Suprapubic skin (tissue), 4 donors: ENCODE data around the gene EPHA6. TPM values are rescaled to one million over a fixed set of nuclear protein-coding genes. Genes with fewer than 3 reads are reported as not detected.

Source experiments
- DNase-seq, 2 donors: peaks; one replicate each; pipeline ENCODE4 v3.0.0-alpha.2; 2019; ENCODE audit warnings: low spot score in 2 of 2
- H3K27ac ChIP-seq: fragments of 200-600 bp; sonication (generic); one replicate; pipeline ENCODE4 v1.5.1; 2019
- H3K27me3 ChIP-seq: fragments of 200-600 bp; sonication (generic); one replicate; pipeline ENCODE4 v1.5.1; 2019
- H3K36me3 ChIP-seq: fragments of 200-600 bp; sonication (generic); one replicate; pipeline ENCODE4 v1.5.1; 2019
- H3K4me1 ChIP-seq: fragments of 200-600 bp; sonication (generic); one replicate; pipeline ENCODE4 v1.5.1; 2019
- H3K4me3 ChIP-seq: fragments of 200-600 bp; sonication (generic); one replicate; pipeline ENCODE4 v1.5.1; 2019; ENCODE audit warnings: mild to moderate bottlenecking
- H3K9me3 ChIP-seq: fragments of 200-600 bp; sonication (generic); one replicate; pipeline ENCODE4 v1.5.1; 2019
- CTCF ChIP-seq, 2 donors: fragments of 200-600 bp in 1 of 2; fragments of 450-650 bp in 1 of 2; sonication (generic) in 1 of 2; IDR thresholded peaks; one replicate each; pipeline ENCODE4 v1.5.1; 2016 to 2019; ENCODE audit warnings: antibody characterized with exemption in 2 of 2, mild to moderate bottlenecking in 1 of 2, moderate library complexity in 1 of 2
- EP300 ChIP-seq: sonication (generic); formaldehyde crosslinking; IDR thresholded peaks from one replicate; pipeline ENCODE4 v1.6.1; 2017; ENCODE audit warnings: antibody characterized with exemption
- POLR2A ChIP-seq, 2 donors: fragments of 450-650 bp; IDR thresholded peaks; one replicate each; pipeline ENCODE4 v1.6.1; 2017; ENCODE audit warnings: antibody characterized with exemption in 2 of 2, mild to moderate bottlenecking in 2 of 2, moderate library complexity in 2 of 2
- POLR2AphosphoS5 ChIP-seq, 3 donors: sonication (generic); formaldehyde crosslinking; IDR thresholded peaks; one replicate each; pipeline ENCODE4 v1.6.1; 2017; ENCODE audit warnings: antibody characterized with exemption in 3 of 3
- WGBS: methylation state at CpG from one replicate; pipeline ENCODE4 v1.1.5; 2018; 5-methylcytosine and 5-hydroxymethylcytosine counted together
- total RNA-seq, 4 donors: library from RNA; depleted of rRNA; stranded (reverse); fragments of >200 nt; gene quantifications; one replicate each; pipeline ENCODE4 v1.1.0, GENCODE V29; 2016

EPHA6 gene
- total RNA-seq, 4 donors from 2014 or later, result not detected

- TF ChIP-seq CTCF (IDR thresholded peaks at IDR 0.05) (peak; percentile 21 to 53), EP300 (no peak)
- Histone ChIP-seq H3K4me3 (no peak overlapping the region), H3K27ac (no peak overlapping the region), H3K9me3 (no peaks in the 10 kb centered on the region), H3K4me1 (no peaks in the 10 kb centered on the region), H3K36me3 (no peaks in the 10 kb centered on the region), H3K27me3 (no peaks in the 10 kb centered on the region)
- 7% methylated on average over 1 of the region's 1 CpG for WGBS
- no peak for DNase-seq
Observed at GRCh38 chr3:96863129-96863740, 48.8 kb downstream of the EPHA6 start.

- Histone ChIP-seq H3K27me3 (no peaks in the 10 kb centered on the region), H3K36me3 (no peaks in the 10 kb centered on the region), H3K9me3 (no peaks in the 10 kb centered on the region), H3K4me3 (no peak overlapping the region), H3K4me1 (no peaks in the 10 kb centered on the region), H3K27ac (no peak overlapping the region)
- TF ChIP-seq POLR2A (IDR thresholded peaks at IDR 0.05) (no peak), EP300 (no peak), POLR2AphosphoS5 (IDR thresholded peaks at IDR 0.05) (no peak), CTCF (IDR thresholded peaks at IDR 0.05) (no peak)
- 36% methylated on average over 2 of the region's 2 CpGs for WGBS
- no peak for DNase-seq
Observed at GRCh38 chr3:96865605-96866004, 51.2 kb downstream of the EPHA6 start.

- Histone ChIP-seq H3K27ac (no peak overlapping the region), H3K27me3 (no peaks in the 10 kb centered on the region), H3K4me3 (no peak overlapping the region), H3K4me1 (no peaks in the 10 kb centered on the region), H3K9me3 (no peaks in the 10 kb centered on the region), H3K36me3 (no peaks in the 10 kb centered on the region)
- DNase-seq, result no peak
- TF ChIP-seq EP300 (no peak), CTCF (IDR thresholded peaks at IDR 0.05) (no peak), POLR2AphosphoS5 (IDR thresholded peaks at IDR 0.05) (no peak), POLR2A (IDR thresholded peaks at IDR 0.05) (no peak)
- WGBS, result 53% methylated on average over 2 of the region's 2 CpGs
Observed at GRCh38 chr3:96869316-96869715, 54.9 kb downstream of the EPHA6 start.

GRCh38 chr3:96877510-96877909 is 63.1 kb downstream of the EPHA6 start:
- Histone ChIP-seq H3K4me1 (no peaks in the 10 kb centered on the region), H3K9me3 (no peaks in the 10 kb centered on the region), H3K27ac (no peak overlapping the region), H3K36me3 (no peaks in the 10 kb centered on the region), H3K4me3 (no peak overlapping the region), H3K27me3 (no peaks in the 10 kb centered on the region)
- 95% methylated on average over 4 of the region's 4 CpGs for WGBS
- no peak for DNase-seq
- TF ChIP-seq POLR2AphosphoS5 (IDR thresholded peaks at IDR 0.05), result no peak
- TF ChIP-seq EP300, result no peak
- no peak for TF ChIP-seq CTCF (IDR thresholded peaks at IDR 0.05)
- no peak for TF ChIP-seq POLR2A (IDR thresholded peaks at IDR 0.05)

- no peak overlapping the region for H3K27ac ChIP-seq
- H3K4me1 ChIP-seq, result no peaks in the 10 kb centered on the region
- WGBS, result 61% methylated on average over 1 of the region's 1 CpG
- H3K4me3 ChIP-seq, result no peak overlapping the region
- H3K9me3 ChIP-seq, result no peaks in the 10 kb centered on the region
- no peak for DNase-seq
- H3K36me3 ChIP-seq, result no peaks in the 10 kb centered on the region
- TF ChIP-seq CTCF (IDR thresholded peaks at IDR 0.05) (no peak), EP300 (no peak), POLR2AphosphoS5 (IDR thresholded peaks at IDR 0.05) (no peak), POLR2A (IDR thresholded peaks at IDR 0.05) (no peak)
- H3K27me3 ChIP-seq, result no peaks in the 10 kb centered on the region
Observed at GRCh38 chr3:96900031-96900430, 85.6 kb downstream of the EPHA6 start.
